WTC11 (cell line): ENCODE data around the gene WDR90.
"Not testable (repeated sequence)": the region's sequence is repeated elsewhere in the genome, so short reads cannot be mapped to it uniquely, and the experiment has no call there.

Experiments used
- CREB1 ChIP-seq: sonication (generic); formaldehyde crosslinking; IDR thresholded peaks from 2 replicates; pipeline ENCODE4 v1.8.0; 2023; ENCODE audit warnings: mild to moderate bottlenecking, missing genetic modification reagents
- IRF2 ChIP-seq: sonication (generic); formaldehyde crosslinking; IDR thresholded peaks from 2 replicates; pipeline ENCODE4 v1.8.0; 2022; ENCODE audit warnings: low read depth, missing genetic modification reagents, borderline replicate concordance
- JUN ChIP-seq: sonication (generic); formaldehyde crosslinking; IDR thresholded peaks from 2 replicates; pipeline ENCODE4 v1.8.0; 2023; ENCODE audit warnings: mild to moderate bottlenecking, missing genetic modification reagents
- MYBL2 ChIP-seq: sonication (generic); formaldehyde crosslinking; IDR thresholded peaks from 2 replicates; pipeline ENCODE4 v1.8.1; 2023; ENCODE audit warnings: mild to moderate bottlenecking, moderate library complexity, missing genetic modification reagents
- NFE2L1 ChIP-seq: sonication (generic); formaldehyde crosslinking; IDR thresholded peaks from 2 replicates; pipeline ENCODE4 v1.8.1; 2023; ENCODE audit warnings: missing genetic modification reagents
- NR2C2 ChIP-seq: sonication (generic); formaldehyde crosslinking; IDR thresholded peaks from 2 replicates; pipeline ENCODE4 v1.8.0; 2022; ENCODE audit warnings: mild to moderate bottlenecking, missing genetic modification reagents
- SMAD3 ChIP-seq: sonication (generic); formaldehyde crosslinking; IDR thresholded peaks from 2 replicates; pipeline ENCODE4 v1.8.0; 2022; ENCODE audit warnings: missing genetic modification reagents, mild to moderate bottlenecking, borderline replicate concordance
- SOX15 ChIP-seq: fragments of 250-450 bp; sonication (Bioruptor Pico); IDR thresholded peaks from 2 replicates; pipeline ENCODE4 v1.9.0; 2021; ENCODE audit warnings: mild to moderate bottlenecking
- ZBTB43 ChIP-seq: sonication (generic); formaldehyde crosslinking; IDR thresholded peaks from 2 replicates; pipeline ENCODE4 v1.8.1; 2023; ENCODE audit warnings: mild to moderate bottlenecking, missing genetic modification reagents
- TF ChIP-seq, protein P1 (sequence below): fragments of 200-600 bp; IDR thresholded peaks from 2 replicates; pipeline ENCODE4 v1.8.0; 2022; ENCODE audit warnings: antibody characterized with exemption
- TF ChIP-seq, protein P2 (sequence below): sonication (generic); formaldehyde crosslinking; IDR thresholded peaks from 2 replicates; pipeline ENCODE4 v1.8.0; 2022; ENCODE audit warnings: mild to moderate bottlenecking, missing genetic modification reagents
- TF ChIP-seq, protein P3 (sequence below): sonication (generic); formaldehyde crosslinking; IDR thresholded peaks from 2 replicates; pipeline ENCODE4 v1.8.0; 2023; ENCODE audit warnings: missing genetic modification reagents

DNA sequence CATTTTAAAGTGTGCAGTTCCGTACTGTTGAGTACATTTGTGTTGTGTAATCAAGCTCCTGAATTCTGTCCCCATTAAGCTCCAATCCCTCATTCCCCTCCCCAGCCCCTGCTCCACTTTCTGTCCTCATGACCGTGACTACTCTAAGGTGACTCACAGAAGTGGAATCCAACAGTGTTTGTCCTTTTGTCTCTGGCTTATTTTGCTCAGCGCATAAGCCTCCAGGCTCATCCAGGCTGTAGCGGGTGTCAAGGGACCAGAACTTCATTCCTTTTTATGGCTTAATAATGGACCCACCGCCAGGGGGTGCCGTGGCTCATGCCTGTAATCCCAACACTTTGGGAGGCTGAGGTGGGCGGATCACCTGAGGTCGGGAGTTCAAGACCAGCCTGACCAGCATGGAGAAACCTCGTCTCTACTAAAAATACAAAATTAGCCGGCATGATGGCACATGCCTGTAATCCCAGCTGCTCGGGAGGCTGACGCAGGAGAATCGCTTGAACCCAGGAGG lies 63.6 kb downstream of the WDR90 start:
- TF ChIP-seq, protein P1, sequence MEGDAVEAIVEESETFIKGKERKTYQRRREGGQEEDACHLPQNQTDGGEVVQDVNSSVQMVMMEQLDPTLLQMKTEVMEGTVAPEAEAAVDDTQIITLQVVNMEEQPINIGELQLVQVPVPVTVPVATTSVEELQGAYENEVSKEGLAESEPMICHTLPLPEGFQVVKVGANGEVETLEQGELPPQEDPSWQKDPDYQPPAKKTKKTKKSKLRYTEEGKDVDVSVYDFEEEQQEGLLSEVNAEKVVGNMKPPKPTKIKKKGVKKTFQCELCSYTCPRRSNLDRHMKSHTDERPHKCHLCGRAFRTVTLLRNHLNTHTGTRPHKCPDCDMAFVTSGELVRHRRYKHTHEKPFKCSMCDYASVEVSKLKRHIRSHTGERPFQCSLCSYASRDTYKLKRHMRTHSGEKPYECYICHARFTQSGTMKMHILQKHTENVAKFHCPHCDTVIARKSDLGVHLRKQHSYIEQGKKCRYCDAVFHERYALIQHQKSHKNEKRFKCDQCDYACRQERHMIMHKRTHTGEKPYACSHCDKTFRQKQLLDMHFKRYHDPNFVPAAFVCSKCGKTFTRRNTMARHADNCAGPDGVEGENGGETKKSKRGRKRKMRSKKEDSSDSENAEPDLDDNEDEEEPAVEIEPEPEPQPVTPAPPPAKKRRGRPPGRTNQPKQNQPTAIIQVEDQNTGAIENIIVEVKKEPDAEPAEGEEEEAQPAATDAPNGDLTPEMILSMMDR: peak; percentile 44
- not testable (repeated sequence) for TF ChIP-seq ZBTB43 (CRISPR knock-in tag); IRF2 (CRISPR knock-in tag); SOX15 (CRISPR knock-in tag); NFE2L1; JUN (CRISPR knock-in tag); SMAD3 (CRISPR knock-in tag); MYBL2 (CRISPR knock-in tag); NR2C2 (CRISPR knock-in tag); CREB1 (CRISPR knock-in tag)
- TF ChIP-seq, protein P2, sequence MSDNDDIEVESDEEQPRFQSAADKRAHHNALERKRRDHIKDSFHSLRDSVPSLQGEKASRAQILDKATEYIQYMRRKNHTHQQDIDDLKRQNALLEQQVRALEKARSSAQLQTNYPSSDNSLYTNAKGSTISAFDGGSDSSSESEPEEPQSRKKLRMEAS: not testable (repeated sequence)
- TF ChIP-seq, protein P3, sequence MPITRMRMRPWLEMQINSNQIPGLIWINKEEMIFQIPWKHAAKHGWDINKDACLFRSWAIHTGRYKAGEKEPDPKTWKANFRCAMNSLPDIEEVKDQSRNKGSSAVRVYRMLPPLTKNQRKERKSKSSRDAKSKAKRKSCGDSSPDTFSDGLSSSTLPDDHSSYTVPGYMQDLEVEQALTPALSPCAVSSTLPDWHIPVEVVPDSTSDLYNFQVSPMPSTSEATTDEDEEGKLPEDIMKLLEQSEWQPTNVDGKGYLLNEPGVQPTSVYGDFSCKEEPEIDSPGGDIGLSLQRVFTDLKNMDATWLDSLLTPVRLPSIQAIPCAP: not testable (repeated sequence)
